Measurements from ENCODE around the gene CAPSL.
"Not testable (repeated sequence)": the region's sequence is repeated elsewhere in the genome, so short reads cannot be mapped to it uniquely, and the experiment has no call there.

CAPSL gene

GRCh38 chr5:35938568-35939227 is at the start of gene CAPSL:
Gene CAPSL (minus strand): TSS chr5:35938622. CDS start chr5:35921120, 17,502 bp downstream.
- peak; percentile 13 for DNase-seq

GRCh38 chr5:35987776-35988175 is 49.4 kb upstream of the CAPSL start:
- DNase-seq: no peak

- DNase-seq: no peak
Measured at GRCh38 chr5:35979715-35980114, 41.3 kb upstream of the CAPSL start.

- not testable (repeated sequence) for DNase-seq
Measured at GRCh38 chr5:35976859-35977258, 38.4 kb upstream of the CAPSL start.

GRCh38 chr5:35974570-35974969 is 36.1 kb upstream of the CAPSL start:
- no peak for DNase-seq

- no peak for DNase-seq
Measured at GRCh38 chr5:35971878-35972210, 33.4 kb upstream of the CAPSL start.

- DNase-seq: no peak
Measured at GRCh38 chr5:35971186-35971877, 32.9 kb upstream of the CAPSL start.

- no peak for DNase-seq
Measured at GRCh38 chr5:35963381-35963843, 25.0 kb upstream of the CAPSL start.

- DNase-seq: no peak
Measured at GRCh38 chr5:35960328-35960727, 21.9 kb upstream of the CAPSL start.

- no peak for DNase-seq
Measured at GRCh38 chr5:35956429-35956828, 18.0 kb upstream of the CAPSL start.

- DNase-seq: no peak
Measured at GRCh38 chr5:35954175-35954574, 15.8 kb upstream of the CAPSL start.

- DNase-seq: no peak
Measured at GRCh38 chr5:35947085-35947484, 8.7 kb upstream of the CAPSL start.

GRCh38 chr5:35939639-35940038 is 1.2 kb upstream of the CAPSL start:
- no peak for DNase-seq

- peak; percentile 77 for DNase-seq
Measured at GRCh38 chr5:35926389-35927051, 11.9 kb downstream of the CAPSL start.

- DNase-seq: peak; percentile 85
Measured at GRCh38 chr5:35924950-35925722, 13.3 kb downstream of the CAPSL start.

- DNase-seq: peak; percentile 14
Measured at GRCh38 chr5:35924122-35924949, 14.1 kb downstream of the CAPSL start.

- DNase-seq: no peak
Measured at GRCh38 chr5:35922468-35922867, 16.0 kb downstream of the CAPSL start.

- no peak for DNase-seq
Measured at GRCh38 chr5:35921930-35922329, 16.5 kb downstream of the CAPSL start.

- DNase-seq: peak; percentile 17
Measured at GRCh38 chr5:35920890-35921289, 17.5 kb downstream of the CAPSL start.

- DNase-seq: no peak
Measured at GRCh38 chr5:35919191-35919590, 19.2 kb downstream of the CAPSL start.

- DNase-seq: no peak
Measured at GRCh38 chr5:35908814-35909213, 29.6 kb downstream of the CAPSL start.

GRCh38 chr5:35908228-35908627 is 30.2 kb downstream of the CAPSL start:
- no peak for DNase-seq
